ENCODE measurements around the gene SLC22A23.

Gene SLC22A23

DNA sequence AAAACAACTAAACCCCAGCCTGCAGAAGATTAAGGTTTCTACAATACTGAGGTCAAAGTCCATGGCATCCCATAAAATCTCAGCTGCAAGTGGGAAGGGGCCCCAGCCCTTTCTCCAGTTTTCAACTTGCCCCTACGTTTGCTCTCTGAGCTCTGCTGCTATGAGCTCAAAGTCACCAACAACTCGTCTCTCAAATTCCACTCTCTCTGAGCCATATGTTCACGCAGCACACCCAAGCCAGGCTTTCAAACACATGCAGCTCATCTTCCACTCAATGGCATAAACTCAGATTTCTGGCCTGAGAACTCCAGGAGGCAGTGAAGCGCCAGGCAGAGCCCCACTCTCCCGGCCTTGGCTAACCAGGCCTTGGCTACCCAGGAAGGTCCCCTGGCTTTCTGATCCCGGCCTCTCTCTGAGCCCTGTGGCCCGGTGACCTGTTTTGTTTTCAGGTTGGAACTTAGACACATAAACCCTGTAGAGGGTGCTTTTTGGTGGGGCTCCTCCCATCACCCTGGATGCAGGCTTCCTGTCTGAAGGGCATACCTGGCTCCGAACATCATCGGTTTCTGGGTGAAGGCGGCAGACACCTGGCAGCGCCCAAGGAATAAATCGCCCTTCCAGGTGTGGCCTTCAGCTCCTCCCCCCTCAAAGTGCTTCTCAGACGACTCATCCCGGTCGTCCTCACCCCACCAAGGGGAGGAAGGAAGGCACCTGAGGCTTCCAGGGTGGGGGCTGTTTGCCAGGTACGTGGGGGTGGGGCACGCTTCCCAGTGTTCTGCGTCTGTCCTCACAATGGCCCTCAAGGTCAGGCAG, 12.4 kb downstream of the SLC22A23 start:
- TF ChIP-seq, protein P1, sequence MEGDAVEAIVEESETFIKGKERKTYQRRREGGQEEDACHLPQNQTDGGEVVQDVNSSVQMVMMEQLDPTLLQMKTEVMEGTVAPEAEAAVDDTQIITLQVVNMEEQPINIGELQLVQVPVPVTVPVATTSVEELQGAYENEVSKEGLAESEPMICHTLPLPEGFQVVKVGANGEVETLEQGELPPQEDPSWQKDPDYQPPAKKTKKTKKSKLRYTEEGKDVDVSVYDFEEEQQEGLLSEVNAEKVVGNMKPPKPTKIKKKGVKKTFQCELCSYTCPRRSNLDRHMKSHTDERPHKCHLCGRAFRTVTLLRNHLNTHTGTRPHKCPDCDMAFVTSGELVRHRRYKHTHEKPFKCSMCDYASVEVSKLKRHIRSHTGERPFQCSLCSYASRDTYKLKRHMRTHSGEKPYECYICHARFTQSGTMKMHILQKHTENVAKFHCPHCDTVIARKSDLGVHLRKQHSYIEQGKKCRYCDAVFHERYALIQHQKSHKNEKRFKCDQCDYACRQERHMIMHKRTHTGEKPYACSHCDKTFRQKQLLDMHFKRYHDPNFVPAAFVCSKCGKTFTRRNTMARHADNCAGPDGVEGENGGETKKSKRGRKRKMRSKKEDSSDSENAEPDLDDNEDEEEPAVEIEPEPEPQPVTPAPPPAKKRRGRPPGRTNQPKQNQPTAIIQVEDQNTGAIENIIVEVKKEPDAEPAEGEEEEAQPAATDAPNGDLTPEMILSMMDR (IDR thresholded peaks at IDR 0.05; ENCODE audit: low read depth, low read length) = no peak
- H3K4me3 ChIP-seq (ENCODE audit: low read depth, low read length) = no peak overlapping the region

DNA sequence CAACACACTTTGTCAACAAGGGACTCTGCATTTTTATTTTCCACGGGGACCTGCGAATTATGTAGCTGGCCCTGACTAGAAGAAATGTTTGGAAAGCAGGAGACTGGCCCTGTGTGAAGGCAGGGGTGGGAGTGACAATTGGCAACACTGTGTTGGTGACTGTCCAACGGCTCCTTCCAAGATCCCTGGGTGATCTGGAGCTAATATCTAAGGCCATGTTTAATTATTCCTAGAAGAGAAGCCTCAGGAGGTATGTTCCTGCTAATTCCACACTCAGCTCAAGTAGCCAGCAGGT, 13.7 kb downstream of the SLC22A23 start:
- TF ChIP-seq, protein P1 (IDR thresholded peaks at IDR 0.05; ENCODE audit: low read depth, low read length) = no peak
- no peak overlapping the region for H3K4me3 ChIP-seq (ENCODE audit: low read depth, low read length)

DNA sequence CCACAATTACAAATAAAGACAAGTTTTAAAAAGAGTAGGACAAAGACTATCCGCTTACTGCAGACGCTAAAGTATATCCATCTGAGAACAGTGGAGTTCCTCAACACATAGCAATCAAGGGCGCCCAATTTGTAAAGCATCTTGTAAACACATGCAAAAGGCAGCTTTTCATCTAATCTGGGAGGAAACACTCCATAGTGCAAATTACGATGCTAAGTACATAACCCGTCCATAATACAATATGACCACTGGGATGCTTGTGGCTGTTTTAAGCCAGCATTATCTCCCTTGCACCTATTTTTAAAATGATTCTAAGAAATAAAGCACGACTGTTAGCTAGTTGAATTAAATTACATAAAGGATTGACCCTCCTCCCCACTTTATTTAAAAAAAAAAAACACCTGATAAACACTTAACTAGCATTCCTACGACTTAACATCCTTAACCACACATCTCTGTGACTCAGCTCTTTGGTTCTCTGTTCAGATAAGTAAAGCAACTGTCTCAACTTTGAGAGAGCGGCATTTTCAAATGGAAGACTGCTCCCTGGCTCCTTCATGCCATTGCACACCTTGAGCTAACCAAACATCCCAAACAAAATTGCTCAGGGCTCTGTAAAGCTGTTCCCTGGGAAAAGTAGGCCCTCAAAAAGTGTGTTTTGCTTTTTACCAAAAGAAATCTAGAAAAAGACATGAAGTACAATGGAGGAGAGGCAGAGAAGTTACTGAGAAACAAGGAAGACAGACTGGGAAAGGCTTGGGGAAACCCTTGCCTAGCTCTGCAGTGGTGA, 14.2 kb downstream of the SLC22A23 start:
- TF ChIP-seq, protein P1 (IDR thresholded peaks at IDR 0.05; ENCODE audit: low read depth, low read length) = no peak
- no peak overlapping the region for H3K4me3 ChIP-seq (ENCODE audit: low read depth, low read length)

DNA sequence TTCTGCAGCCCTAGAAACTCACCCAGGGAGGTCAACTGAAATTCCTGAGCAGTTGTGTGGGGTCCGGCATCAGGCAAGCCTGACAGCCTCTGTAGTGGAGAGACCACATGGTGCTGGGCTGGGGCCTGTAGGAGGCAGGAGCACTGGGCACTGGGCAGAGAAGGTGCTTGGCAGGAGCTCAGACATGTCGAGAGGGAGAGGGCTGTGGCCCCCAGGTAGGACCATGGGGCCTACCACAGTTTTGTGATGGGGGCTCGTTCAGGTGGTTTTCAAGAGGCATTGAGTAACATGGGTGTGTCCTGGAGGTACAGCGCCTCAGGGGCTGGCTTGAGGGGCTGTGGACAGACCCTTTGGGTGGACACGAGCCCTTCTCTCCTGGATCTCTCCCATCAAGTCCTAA, 15.9 kb downstream of the SLC22A23 start:
- TF ChIP-seq, protein P1 (IDR thresholded peaks at IDR 0.05; ENCODE audit: low read depth, low read length) = no peak

DNA sequence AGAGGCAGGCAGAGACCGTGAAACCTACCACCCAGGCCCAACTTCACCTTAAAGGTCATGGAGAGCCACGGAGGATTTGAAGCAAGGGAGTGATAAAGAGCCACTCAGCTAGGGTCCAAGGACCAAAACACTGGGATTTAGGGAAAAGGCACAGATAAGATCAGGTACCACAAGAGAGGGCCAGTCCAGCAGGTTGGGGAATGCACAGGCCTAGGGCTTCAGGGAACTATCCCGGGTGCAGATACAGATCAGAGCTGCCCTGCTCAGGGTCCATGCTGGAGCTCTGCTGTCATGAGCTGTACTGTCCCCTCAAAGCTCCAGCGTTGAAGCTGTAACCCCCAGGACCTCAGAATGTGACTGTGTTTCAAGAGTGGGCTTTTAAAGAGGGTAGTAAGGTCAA, 16.9 kb downstream of the SLC22A23 start:
- H3K4me3 ChIP-seq (ENCODE audit: low read depth, low read length) = no peak overlapping the region
- TF ChIP-seq, protein P1 (IDR thresholded peaks at IDR 0.05; ENCODE audit: low read depth, low read length) = no peak

More for the DNA sequence above, 15.9 kb downstream of the SLC22A23 start:
- no peak overlapping the region for H3K4me3 ChIP-seq (ENCODE audit: low read depth, low read length)

DNA sequence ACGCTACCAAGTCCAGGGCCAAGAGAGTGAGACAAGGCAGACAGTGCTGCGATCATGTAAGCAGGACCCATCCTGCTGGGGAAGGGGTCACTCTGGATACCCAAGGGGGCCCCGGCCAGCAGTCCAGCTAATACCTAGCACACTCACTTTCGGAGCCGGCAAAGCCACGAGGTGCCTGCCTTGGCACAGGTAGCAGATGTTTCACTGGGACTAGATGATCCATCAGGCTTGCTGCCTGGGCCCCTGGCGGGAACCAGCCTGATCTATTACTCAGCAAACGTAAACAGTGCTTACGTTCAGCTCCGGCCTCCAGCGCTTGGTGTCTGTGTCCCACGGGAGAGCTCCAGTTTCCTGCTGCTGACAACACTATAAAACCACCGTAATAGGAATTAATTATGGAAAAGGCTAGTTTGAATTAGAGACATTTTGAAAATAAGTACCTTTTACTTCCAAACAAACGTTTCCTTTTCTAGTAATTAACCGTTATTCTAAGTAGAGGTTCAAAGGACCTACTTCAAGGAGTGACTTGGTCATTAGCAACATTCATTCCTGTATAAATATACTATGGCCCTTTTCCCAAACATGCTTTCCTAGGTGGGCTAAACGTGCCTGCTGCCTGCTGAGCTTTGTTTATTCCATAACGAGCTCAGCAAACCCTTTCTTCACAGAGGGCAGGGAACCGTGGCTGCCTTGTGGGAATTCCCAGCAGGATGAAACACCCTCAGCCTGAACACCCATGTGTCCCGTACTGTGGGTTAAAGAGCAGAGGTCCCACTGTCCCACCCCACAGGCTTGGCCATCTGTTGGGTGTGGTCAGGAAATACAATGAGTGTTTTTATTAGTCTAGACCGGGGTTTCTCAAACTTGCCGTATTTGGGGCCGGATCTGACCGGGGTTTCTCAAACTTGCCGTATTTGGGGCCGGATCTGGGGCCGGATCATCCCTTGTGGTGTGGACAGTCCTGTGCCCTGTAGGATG, 18.4 kb downstream of the SLC22A23 start:
- H3K4me3 ChIP-seq (ENCODE audit: low read depth, low read length) = no peak overlapping the region
- TF ChIP-seq, protein P1 (IDR thresholded peaks at IDR 0.05; ENCODE audit: low read depth, low read length) = no peak

Measured in WI38 (cell line).